ENCODE measurements around the gene GFOD2. TPM values are rescaled to one million over a fixed set of nuclear protein-coding genes. Genes with fewer than 3 reads are reported as not detected.

GFOD2 gene
- total RNA-seq, 4 donors from 2014 or later, result 8.9 to 15.4 (median 11.6) TPM

DNA sequence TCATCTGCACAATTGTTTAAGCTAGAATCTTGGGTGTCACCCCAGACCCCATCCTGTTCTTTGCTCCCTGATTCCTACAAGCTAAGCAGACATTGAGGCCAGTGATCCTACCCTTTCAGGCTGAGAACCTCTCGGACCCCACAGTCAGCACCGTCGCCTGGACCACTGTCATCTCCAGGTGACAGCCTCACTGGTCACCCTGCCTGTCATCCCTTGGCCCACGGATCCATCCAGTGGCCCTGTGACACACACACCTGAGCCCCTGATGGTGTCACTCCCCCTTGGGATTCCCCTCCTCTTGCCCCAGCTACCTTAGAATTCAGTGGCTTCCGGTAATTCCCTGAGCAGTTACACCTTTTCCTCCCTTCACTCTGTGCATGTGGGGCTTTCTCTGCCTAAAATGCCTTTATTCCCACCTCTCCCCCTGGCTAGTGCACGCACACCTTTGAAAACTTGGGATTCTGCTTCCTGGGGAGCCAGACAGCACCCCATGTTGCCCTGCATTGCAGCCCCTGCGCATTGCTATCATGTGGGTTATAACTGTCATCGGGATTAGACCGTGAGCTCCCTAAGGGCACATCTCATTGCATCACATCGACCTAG is 49.5 kb downstream of the GFOD2 start:
- peaks cover 29 to 35% of the 10 kb centered on the region in 2 donors for H3K4me1 ChIP-seq
- H3K27me3 ChIP-seq, result no peaks in the 10 kb centered on the region
- ATAC-seq (no peak), DNase-seq (no peak)
- no peak for TF ChIP-seq POLR2A (IDR thresholded peaks at IDR 0.05)
- TF ChIP-seq, protein P1, sequence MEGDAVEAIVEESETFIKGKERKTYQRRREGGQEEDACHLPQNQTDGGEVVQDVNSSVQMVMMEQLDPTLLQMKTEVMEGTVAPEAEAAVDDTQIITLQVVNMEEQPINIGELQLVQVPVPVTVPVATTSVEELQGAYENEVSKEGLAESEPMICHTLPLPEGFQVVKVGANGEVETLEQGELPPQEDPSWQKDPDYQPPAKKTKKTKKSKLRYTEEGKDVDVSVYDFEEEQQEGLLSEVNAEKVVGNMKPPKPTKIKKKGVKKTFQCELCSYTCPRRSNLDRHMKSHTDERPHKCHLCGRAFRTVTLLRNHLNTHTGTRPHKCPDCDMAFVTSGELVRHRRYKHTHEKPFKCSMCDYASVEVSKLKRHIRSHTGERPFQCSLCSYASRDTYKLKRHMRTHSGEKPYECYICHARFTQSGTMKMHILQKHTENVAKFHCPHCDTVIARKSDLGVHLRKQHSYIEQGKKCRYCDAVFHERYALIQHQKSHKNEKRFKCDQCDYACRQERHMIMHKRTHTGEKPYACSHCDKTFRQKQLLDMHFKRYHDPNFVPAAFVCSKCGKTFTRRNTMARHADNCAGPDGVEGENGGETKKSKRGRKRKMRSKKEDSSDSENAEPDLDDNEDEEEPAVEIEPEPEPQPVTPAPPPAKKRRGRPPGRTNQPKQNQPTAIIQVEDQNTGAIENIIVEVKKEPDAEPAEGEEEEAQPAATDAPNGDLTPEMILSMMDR (IDR thresholded peaks at IDR 0.05 in 4 of 5, conservative IDR thresholded peaks at IDR 0.05 in 1 of 5), result no peak
- intact Hi-C loops (cut with DNase I; ENCODE audit: low total_unique reads), result loop anchor here (5.0 to 10.0 kb wide), 2 partner anchors 255 to 373 kb away; no protein-coding TSS in a partner anchor
- H3K4me3 ChIP-seq, result no peak overlapping the region
- no peaks in the 10 kb centered on the region for H3K36me3 ChIP-seq
- in situ Hi-C loops (cut with MboI; ENCODE audit: low sequenced_read_pairs in 4 of 4), result loop anchor here in 2 of 4 donors (10.0 kb wide), 2 partner anchors 115 to 145 kb away; partner anchors contain the start of gene RIPOR1 (in 1 of the 2)
- no peak overlapping the region for H3K27ac ChIP-seq
- H3K9me3 ChIP-seq, result no peaks in the 10 kb centered on the region

DNA sequence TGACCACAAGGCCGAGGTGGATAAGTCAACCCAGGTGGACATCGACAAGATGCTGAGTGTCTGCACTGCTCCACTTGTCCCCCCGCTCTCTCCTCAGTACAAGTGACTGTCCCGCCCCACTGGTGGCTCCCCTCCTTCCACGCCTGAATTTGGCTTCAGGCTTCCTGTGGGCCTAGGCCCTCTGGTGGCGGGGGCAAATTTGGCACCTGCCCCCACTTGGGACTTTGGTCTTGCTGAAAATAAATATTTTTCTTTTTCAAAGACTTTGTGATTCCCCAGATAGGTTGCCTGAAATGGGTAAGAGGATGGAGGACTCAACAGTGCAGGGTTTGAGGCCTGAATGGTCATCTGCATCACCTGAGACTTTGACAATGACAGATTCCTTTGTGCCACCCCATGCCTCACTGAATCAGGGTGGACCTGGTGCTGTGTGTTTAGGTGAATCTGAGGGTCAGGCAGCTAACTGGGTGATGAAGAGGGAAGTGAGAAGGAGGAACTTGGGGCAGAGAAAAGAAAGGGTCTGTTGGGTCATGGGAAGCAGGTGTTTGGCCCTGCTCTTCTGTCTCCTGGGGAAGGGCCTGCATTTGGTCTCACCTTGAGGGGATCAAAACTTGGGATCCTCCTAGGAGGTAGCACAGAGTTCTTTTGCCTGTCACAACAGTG is 50.5 kb downstream of the GFOD2 start:
- H3K27me3 ChIP-seq, result no peaks in the 10 kb centered on the region
- intact Hi-C loops (cut with DNase I; ENCODE audit: low total_unique reads) (loop anchor here (1.0 kb wide), 1 partner anchor 147 kb away; no protein-coding TSS in a partner anchor), in situ Hi-C loops (cut with MboI; ENCODE audit: low sequenced_read_pairs in 4 of 4) (loop anchor here in 2 of 4 donors (10.0 kb wide), 2 partner anchors 114 to 144 kb away; partner anchors contain the start of gene RIPOR1 (in 1 of the 2))
- H3K9me3 ChIP-seq, result no peaks in the 10 kb centered on the region
- no peak for DNase-seq
- H3K4me3 ChIP-seq, result no peak overlapping the region
- peak overlapping the region in 3 of 4 donors; percentile 86 to 92 (median 92) for H3K27ac ChIP-seq
- ATAC-seq, result no peak
- no peaks in the 10 kb centered on the region for H3K36me3 ChIP-seq
- no peak for TF ChIP-seq POLR2A (IDR thresholded peaks at IDR 0.05)
- TF ChIP-seq, protein P1 (IDR thresholded peaks at IDR 0.05 in 4 of 5, conservative IDR thresholded peaks at IDR 0.05 in 1 of 5), result no peak
- peaks cover 23 to 34% of the 10 kb centered on the region in 2 donors for H3K4me1 ChIP-seq

GRCh38 chr16:67667817-67668494 is 51.2 kb downstream of the GFOD2 start:
- peaks cover 19 to 28% of the 10 kb centered on the region in 2 donors for H3K4me1 ChIP-seq
- H3K27me3 ChIP-seq, result no peaks in the 10 kb centered on the region
- in situ Hi-C loops (cut with MboI; ENCODE audit: low sequenced_read_pairs in 4 of 4) (loop anchor here in 2 of 4 donors (10.0 kb wide), 2 partner anchors 113 to 143 kb away; partner anchors contain the start of gene RIPOR1 (in 1 of the 2)), intact Hi-C loops (cut with DNase I; ENCODE audit: low total_unique reads) (loop anchor here (1.0 kb wide), 1 partner anchor 147 kb away; no protein-coding TSS in a partner anchor)
- DNase-seq (peak; percentile 85 to 90), ATAC-seq (peak; percentile 75 to 87)
- H3K27ac ChIP-seq, result peak overlapping the region; percentile 86 to 92 (median 92)
- H3K9me3 ChIP-seq, result no peaks in the 10 kb centered on the region
- TF ChIP-seq POLR2A (IDR thresholded peaks at IDR 0.05), result no peak
- TF ChIP-seq, protein P1 (IDR thresholded peaks at IDR 0.05 in 4 of 5, conservative IDR thresholded peaks at IDR 0.05 in 1 of 5), result peak; percentile 87 to 91 (median 90)
- H3K36me3 ChIP-seq, result peaks cover 0 to 3% of the 10 kb centered on the region in 2 donors
- peak overlapping the region; percentile 75 to 91 (median 86) for H3K4me3 ChIP-seq

- Histone ChIP-seq H3K36me3 (peaks cover 0 to 8% of the 10 kb centered on the region in 2 donors), H3K27me3 (no peaks in the 10 kb centered on the region), H3K27ac (peak overlapping the region; percentile 86 to 92 (median 92)), H3K4me3 (peak overlapping the region; percentile 75 to 91 (median 86)), H3K4me1 (peaks cover 19 to 25% of the 10 kb centered on the region in 2 donors), H3K9me3 (no peaks in the 10 kb centered on the region)
- intact Hi-C loops (cut with DNase I; ENCODE audit: low total_unique reads) (no loop called here), in situ Hi-C loops (cut with MboI; ENCODE audit: low sequenced_read_pairs in 4 of 4) (loop anchor here in 2 of 4 donors (10.0 kb wide), 2 partner anchors 113 to 143 kb away; partner anchors contain the start of gene RIPOR1 (in 1 of the 2))
- TF ChIP-seq, protein P1 (IDR thresholded peaks at IDR 0.05 in 4 of 5, conservative IDR thresholded peaks at IDR 0.05 in 1 of 5), result no peak
- TF ChIP-seq POLR2A (IDR thresholded peaks at IDR 0.05), result no peak
- ATAC-seq, result peak; percentile 9 to 24
- DNase-seq, result no peak
Observed at GRCh38 chr16:67667453-67667816, 51.7 kb downstream of the GFOD2 start.

Measured in gastrocnemius medialis (tissue), 4 donors.